ENCODE results near the gene SMG9. TPM values are rescaled to one million over a fixed set of nuclear protein-coding genes. Genes with fewer than 3 reads are reported as not detected.

The SMG9 gene
- total and polyA plus RNA-seq, 2 donors (not counting 1 experiment from before 2014, with no cell fraction given), result 6.0 to 6.1 TPM

GRCh38 chr19:43752287-43752875 is 2.4 kb downstream of the SMG9 start:
- H3K36me3 ChIP-seq (ENCODE audit: control insufficient read depth, insufficient read depth, low read length), result peaks cover 16% of the 10 kb centered on the region
- peak overlapping the region; percentile 6 for H3K4me2 ChIP-seq (ENCODE audit: extremely low read depth, insufficient read depth, low read length)
- peaks cover 25% of the 10 kb centered on the region for H3K4me1 ChIP-seq (ENCODE audit: control insufficient read depth, extremely low read depth, insufficient read depth, low read length)
- H4K20me1 ChIP-seq (ENCODE audit: control insufficient read depth, extremely low read depth, insufficient read depth, low read length), result no peaks in the 10 kb centered on the region
- H3K9me3 ChIP-seq (ENCODE audit: control insufficient read depth, insufficient read depth, low read depth, low read length), result no peaks in the 10 kb centered on the region
- TF ChIP-seq EZH2 (IDR thresholded peaks at IDR 0.05; ENCODE audit: low read length, missing control alignments) (no peak), CTCF (conservative IDR thresholded peaks at IDR 0.05 in 1 of 2, IDR thresholded peaks at IDR 0.05 in 1 of 2; ENCODE audit: low read depth in 1 of 2, low read length in 2 of 2) (no peak)
- H3K27ac ChIP-seq (ENCODE audit: insufficient read depth, low read length), result no peak overlapping the region
- no peaks in the 10 kb centered on the region for H3K27me3 ChIP-seq (ENCODE audit: control insufficient read depth, insufficient read depth, low read length)
- no peak overlapping the region for H3K9ac ChIP-seq (ENCODE audit: insufficient read depth, low read length)
- no peak for DNase-seq (ENCODE audit: low read depth in 2 of 2)
- H3K79me2 ChIP-seq (ENCODE audit: control insufficient read depth, insufficient read depth, low read length), result peaks cover 23% of the 10 kb centered on the region
- H3K4me3 ChIP-seq (replicated peaks in 1 of 4; ENCODE audit: control extremely low read depth in 1 of 4, insufficient read depth in 1 of 4, low read depth in 3 of 4, low read length in 4 of 4), result peak overlapping the region in 1 of 4 experiments; percentile 82
- H2AFZ ChIP-seq (ENCODE audit: low read length), result no peak overlapping the region

- no peaks in the 10 kb centered on the region for H3K9me3 ChIP-seq (ENCODE audit: control insufficient read depth, insufficient read depth, low read depth, low read length)
- TF ChIP-seq CTCF (conservative IDR thresholded peaks at IDR 0.05 in 1 of 2, IDR thresholded peaks at IDR 0.05 in 1 of 2; ENCODE audit: low read depth in 1 of 2, low read length in 2 of 2), result no peak
- no peak for TF ChIP-seq EZH2 (IDR thresholded peaks at IDR 0.05; ENCODE audit: low read length, missing control alignments)
- no peak overlapping the region for H3K4me2 ChIP-seq (ENCODE audit: extremely low read depth, insufficient read depth, low read length)
- H3K4me3 ChIP-seq (replicated peaks in 1 of 4; ENCODE audit: control extremely low read depth in 1 of 4, insufficient read depth in 1 of 4, low read depth in 3 of 4, low read length in 4 of 4), result no peak overlapping the region
- H3K27ac ChIP-seq (ENCODE audit: insufficient read depth, low read length), result no peak overlapping the region
- H3K4me1 ChIP-seq (ENCODE audit: control insufficient read depth, extremely low read depth, insufficient read depth, low read length), result peaks cover 25% of the 10 kb centered on the region
- H3K9ac ChIP-seq (ENCODE audit: insufficient read depth, low read length), result no peak overlapping the region
- peaks cover 23% of the 10 kb centered on the region for H3K79me2 ChIP-seq (ENCODE audit: control insufficient read depth, insufficient read depth, low read length)
- H4K20me1 ChIP-seq (ENCODE audit: control insufficient read depth, extremely low read depth, insufficient read depth, low read length), result no peaks in the 10 kb centered on the region
- peaks cover 21% of the 10 kb centered on the region for H3K36me3 ChIP-seq (ENCODE audit: control insufficient read depth, insufficient read depth, low read length)
- H2AFZ ChIP-seq (ENCODE audit: low read length), result no peak overlapping the region
- H3K27me3 ChIP-seq (ENCODE audit: control insufficient read depth, insufficient read depth, low read length), result no peaks in the 10 kb centered on the region
- DNase-seq (ENCODE audit: low read depth in 2 of 2), result peak in 1 of 2 donors; percentile 81
These were observed 3.1 kb downstream of the SMG9 start for GRCh38 chr19:43751466-43752220.

GRCh38 chr19:43749898-43750297 is 4.9 kb downstream of the SMG9 start:
- TF ChIP-seq EZH2 (IDR thresholded peaks at IDR 0.05; ENCODE audit: low read length, missing control alignments) (no peak), CTCF (conservative IDR thresholded peaks at IDR 0.05 in 1 of 2, IDR thresholded peaks at IDR 0.05 in 1 of 2; ENCODE audit: low read depth in 1 of 2, low read length in 2 of 2) (no peak)
- peaks cover 23% of the 10 kb centered on the region for H3K79me2 ChIP-seq (ENCODE audit: control insufficient read depth, insufficient read depth, low read length)
- no peaks in the 10 kb centered on the region for H3K27me3 ChIP-seq (ENCODE audit: control insufficient read depth, insufficient read depth, low read length)

More at GRCh38 chr19:43749898-43750297, 4.9 kb downstream of the SMG9 start:
- DNase-seq (ENCODE audit: low read depth in 2 of 2), result no peak
- peaks cover 16% of the 10 kb centered on the region for H3K4me1 ChIP-seq (ENCODE audit: control insufficient read depth, extremely low read depth, insufficient read depth, low read length)
- H3K4me3 ChIP-seq (replicated peaks in 1 of 4; ENCODE audit: control extremely low read depth in 1 of 4, insufficient read depth in 1 of 4, low read depth in 3 of 4, low read length in 4 of 4), result no peak overlapping the region
- no peaks in the 10 kb centered on the region for H3K9me3 ChIP-seq (ENCODE audit: control insufficient read depth, insufficient read depth, low read depth, low read length)
- no peaks in the 10 kb centered on the region for H4K20me1 ChIP-seq (ENCODE audit: control insufficient read depth, extremely low read depth, insufficient read depth, low read length)
- no peak overlapping the region for H3K27ac ChIP-seq (ENCODE audit: insufficient read depth, low read length)
- peaks cover 21% of the 10 kb centered on the region for H3K36me3 ChIP-seq (ENCODE audit: control insufficient read depth, insufficient read depth, low read length)
- no peak overlapping the region for H3K4me2 ChIP-seq (ENCODE audit: extremely low read depth, insufficient read depth, low read length)
- H3K9ac ChIP-seq (ENCODE audit: insufficient read depth, low read length), result no peak overlapping the region
- no peak overlapping the region for H2AFZ ChIP-seq (ENCODE audit: low read length)

Measured in fibroblast of lung (primary cell).